NCI-H82 (cell line): ENCODE measurements around the gene ANKRD9.
"Not testable (repeated sequence)": the region's sequence is repeated elsewhere in the genome, so short reads cannot be mapped to it uniquely, and the experiment has no call there.

Experiments
- DNase-seq: peaks from one replicate; lab custom pipeline; 2025; lab: John Stamatoyannopoulos, UW

Gene ANKRD9

GRCh38 chr14:102538602-102539543 lies 29.3 kb upstream of the ANKRD9 start:
- no peak for DNase-seq

GRCh38 chr14:102537981-102538601 lies 28.5 kb upstream of the ANKRD9 start:
- DNase-seq = no peak

DNA sequence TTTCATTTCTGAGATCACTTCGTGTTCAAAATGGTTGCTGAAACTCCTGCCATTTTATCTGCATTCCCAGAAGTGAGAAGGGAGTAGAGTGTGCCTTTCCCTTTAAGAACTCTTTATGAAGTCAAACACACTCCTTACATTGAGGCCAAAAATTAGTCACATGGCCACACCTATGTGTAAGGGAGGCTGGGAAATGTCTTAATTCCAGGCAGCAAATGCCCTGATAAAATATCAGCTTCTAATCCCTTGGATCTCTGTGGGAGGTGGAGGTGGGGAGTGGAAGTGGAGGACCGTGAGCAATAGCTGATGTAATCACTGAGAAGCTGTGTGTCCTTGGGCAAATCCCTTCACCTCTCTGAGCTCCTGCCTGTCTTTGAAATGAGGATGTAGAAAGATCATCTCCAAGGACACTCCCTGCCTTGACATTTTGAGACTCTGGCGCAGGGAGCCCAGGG lies 22.7 kb upstream of the ANKRD9 start:
- peak; percentile 15 for DNase-seq

GRCh38 chr14:102530828-102531478 lies 21.4 kb upstream of the ANKRD9 start:
- DNase-seq = no peak

- no peak for DNase-seq
Observed at GRCh38 chr14:102528431-102529170, 19.0 kb upstream of the ANKRD9 start.

- no peak for DNase-seq
Observed at GRCh38 chr14:102525929-102526497, 16.4 kb upstream of the ANKRD9 start.

DNA sequence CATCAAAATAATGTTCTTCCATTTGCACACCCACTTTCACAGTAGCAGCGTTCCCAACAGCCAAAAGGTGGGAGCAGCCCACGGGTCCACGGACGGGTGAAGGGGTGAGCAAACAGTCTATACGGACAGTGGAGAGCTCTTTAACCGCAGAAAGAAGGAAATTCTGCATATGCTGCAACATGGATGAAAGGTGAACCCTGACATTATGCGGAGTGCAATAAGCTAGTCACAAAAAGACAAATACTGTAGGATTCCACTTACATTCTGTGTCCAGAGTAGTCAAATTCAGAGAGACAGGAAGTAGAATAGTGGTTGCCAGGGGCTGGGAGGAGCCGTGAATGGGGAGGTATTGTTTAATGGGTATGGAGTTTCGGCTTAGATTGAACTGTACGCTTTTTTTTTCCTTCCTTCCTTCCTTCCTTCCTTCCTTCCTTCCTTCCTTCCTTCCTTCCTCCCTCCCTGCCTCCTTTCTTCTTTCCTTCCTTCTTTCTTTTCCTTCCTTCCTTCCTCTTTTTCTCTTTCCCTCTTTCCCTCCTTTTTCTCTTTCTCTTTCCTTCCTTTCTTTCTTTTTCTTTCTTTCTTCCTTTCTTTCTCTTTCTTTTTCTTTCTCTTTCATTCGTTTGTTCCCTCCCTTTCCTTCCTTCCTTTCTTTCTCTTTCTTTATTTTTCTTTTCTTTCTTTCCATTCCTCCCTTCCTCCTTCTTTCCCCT lies 15.8 kb upstream of the ANKRD9 start:
- DNase-seq = peak; percentile 40

DNA sequence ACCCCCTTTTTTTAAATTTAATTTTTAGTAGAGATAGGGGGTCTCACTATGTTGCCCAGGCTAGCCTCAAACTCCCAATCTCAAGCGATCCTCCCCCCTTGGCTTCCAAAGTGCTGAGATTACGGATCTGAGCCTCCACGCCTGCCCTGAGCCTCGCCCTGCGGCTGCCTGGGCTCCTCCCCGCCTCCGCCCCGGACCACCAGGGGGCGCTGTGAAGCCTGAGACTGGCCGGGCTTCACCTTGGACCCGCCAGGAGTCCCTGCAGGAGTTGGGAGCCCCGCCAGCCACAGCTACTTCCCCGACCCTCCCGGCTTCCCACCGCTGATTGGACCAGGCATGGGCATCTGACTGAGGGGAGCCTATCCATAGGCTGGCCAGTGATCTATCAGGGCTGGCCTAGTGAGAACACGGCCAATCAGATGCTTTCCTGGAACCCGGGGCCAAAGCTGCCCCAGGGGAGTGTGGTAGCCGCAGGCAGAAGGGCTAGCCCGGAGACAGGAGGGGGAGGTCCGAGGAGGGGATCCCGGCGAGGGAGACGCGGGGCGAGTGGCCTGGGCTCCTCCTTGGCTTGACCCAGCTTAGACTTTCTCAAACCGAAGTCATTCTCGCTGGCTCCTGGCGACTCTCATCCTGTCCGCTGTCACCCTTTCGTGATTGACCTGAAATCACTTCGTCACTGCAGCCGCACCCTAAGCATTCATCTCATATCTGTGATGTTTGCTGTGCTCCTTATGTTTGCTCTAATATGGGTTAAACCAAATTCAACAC lies 15.1 kb upstream of the ANKRD9 start:
- DNase-seq = peak; percentile 99

DNA sequence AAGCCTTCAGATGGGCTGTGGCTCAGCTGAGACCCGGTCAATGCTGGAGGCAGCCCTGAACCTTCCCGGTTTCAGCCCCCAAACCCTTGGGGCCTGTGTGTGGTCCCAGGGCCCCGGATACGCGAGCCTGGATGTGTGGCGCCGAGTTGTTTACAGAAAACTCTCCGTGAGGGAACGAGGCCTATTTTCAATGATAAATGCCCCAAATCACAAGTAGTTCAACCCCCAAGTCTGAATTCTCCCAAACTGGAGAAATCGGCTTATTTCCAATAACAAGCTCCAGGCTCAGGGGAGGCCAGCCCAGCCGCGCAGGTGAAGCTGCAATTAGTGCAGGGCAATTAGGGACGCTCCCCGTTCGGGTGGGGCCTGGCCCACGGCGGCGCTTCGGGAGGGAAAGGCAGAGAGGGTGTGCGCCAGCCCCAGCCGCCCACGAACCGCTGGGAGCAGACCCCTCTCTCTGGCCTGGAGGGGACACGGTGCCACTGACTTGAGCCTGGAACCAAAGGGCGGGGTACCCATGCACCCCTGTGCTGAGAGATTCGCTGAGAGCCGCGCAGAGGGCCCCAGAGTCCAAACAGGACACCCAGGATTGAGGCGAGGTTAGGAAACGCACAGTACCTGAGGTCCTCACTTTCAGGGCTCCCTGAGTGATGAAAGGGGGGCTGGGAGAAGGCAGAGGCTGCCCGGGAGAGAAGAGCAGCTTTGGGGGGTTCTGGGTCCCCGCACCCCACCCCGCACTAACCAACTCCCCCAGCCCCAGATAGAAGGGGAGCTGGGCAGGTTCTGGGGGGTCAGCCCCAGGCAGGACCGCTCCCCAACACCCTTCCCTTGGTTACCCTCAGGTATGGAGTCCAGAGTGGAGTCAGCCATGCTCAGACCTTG lies 14.2 kb upstream of the ANKRD9 start:
- DNase-seq = peak; percentile 52

DNA sequence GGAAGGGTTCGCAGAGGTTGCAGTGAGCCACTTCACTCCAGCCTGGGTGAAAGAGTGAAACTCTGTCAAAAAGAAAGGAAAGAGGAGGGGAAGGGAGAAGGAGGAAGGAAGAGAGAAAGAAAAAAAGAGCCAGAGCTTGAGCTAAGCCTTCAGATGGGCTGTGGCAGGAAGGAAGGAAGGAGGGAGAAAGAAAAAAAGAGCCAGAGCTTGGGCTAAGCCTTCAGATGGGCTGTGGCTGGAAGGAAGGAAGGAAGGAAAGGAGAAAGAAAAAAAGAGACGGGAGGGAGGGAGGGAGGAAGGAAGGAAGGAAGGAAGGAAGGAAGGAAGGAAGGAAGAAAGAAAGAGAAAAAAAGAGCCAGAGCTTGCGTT lies 13.6 kb upstream of the ANKRD9 start:
- DNase-seq = no peak

GRCh38 chr14:102519709-102520108 lies 10.1 kb upstream of the ANKRD9 start:
- DNase-seq = not testable (repeated sequence)

DNA sequence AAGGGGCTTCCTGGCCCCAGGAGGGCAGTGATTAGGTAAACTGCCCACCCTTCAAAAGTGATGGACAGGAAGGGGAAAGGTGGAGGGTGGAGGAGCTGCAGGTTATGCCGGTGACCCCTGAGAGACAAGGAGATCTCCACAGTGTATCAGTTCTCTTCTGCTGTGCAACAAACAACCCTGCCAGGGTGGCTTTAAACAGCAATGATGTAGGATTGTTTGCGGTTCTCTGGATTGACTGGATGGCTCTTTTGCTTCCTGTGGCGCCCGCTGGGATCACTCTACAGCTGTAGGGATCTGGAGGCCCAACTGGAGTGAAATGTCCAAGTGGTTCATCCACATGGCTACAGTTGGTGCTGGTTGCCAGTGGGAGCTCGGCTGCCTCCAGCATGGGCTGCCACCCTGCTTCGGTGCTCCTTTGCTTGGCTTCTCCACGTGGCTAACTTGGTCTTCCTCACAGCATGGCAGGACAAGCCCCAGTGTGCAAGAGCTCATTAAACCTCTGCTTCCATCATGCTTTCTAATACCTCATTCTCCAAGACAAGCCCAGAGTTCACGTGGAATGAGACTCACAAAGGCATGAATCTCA lies 8.6 kb upstream of the ANKRD9 start:
- DNase-seq = no peak

GRCh38 chr14:102517392-102518062 lies 8.0 kb upstream of the ANKRD9 start:
- no peak for DNase-seq

DNA sequence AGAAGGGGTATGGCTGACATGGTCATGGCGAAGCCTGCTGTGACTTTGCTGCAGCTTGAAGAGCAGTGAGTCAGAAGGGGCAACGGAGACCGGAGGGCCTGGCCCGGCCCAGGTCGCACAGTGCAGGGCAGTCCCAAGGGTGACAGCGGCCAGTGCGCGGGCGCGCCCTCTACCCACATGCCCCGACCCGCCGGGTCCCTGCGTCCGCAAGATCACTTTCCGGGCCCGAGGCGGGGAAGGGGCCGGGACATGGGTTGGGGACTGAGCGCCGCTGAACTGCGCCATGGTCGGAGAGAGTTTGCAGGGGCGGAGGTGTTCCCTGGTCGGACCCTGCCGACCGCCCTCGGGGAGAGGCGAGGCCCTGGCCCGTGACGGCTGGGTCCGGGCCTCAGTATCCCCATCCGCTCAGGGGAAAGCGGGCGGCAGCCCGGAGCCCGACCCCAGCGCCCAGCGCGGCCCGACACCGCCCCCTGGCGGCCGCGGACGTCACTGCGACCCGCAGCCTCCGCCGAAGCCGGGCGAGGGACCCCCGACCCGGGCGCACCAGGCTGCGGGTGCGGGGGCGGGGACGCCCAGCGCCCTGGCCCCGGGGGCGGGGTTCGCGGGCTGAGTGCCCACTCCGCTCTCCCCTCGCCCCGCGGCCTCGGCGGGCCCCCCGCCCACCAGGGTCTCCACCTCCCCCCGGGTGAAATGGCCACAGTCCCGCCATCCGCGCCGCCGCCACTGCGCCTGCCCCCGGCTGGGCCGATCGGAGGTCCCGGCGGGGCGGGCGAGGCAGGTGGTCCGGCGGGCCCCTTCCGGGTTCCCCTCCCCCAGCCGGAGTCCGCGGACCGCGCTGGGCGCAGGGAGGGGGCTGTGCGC lies 7.2 kb upstream of the ANKRD9 start:
- peak; percentile 47 for DNase-seq

DNA sequence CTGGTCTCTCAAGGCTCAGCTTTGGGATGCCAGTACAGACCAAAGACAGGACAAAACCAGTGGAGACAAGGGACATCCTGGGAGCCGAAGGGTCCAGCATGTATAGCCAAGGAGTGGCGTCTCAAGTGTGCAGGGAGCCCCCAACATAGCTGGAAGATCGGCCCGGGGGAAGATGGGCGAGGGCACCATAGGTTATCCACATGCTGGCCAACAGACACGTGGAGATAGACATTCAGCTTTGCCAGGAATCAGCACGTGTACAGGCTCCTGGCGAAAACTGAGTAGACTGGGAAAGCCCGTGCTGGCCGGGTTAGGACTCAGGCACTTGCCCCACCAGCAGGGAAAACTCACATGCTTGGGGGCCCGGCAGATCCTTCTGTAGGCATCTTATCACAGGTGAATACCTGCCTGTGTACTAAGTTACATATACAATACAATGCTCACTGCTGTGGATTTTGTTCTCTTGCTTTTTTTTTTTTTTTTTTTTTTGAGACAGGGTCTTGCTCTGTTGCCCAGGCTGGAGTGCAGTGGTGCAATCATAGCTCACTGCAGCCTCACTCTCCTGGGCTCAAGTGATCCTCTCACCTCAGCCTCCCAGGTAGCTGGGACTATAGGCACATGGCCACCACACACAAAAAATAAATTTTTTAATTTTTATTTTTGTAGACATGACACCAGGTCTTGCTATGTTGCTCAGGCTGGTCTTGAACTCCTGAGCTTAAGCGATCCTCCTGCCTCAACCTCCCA lies 5.6 kb upstream of the ANKRD9 start:
- DNase-seq = no peak

DNA sequence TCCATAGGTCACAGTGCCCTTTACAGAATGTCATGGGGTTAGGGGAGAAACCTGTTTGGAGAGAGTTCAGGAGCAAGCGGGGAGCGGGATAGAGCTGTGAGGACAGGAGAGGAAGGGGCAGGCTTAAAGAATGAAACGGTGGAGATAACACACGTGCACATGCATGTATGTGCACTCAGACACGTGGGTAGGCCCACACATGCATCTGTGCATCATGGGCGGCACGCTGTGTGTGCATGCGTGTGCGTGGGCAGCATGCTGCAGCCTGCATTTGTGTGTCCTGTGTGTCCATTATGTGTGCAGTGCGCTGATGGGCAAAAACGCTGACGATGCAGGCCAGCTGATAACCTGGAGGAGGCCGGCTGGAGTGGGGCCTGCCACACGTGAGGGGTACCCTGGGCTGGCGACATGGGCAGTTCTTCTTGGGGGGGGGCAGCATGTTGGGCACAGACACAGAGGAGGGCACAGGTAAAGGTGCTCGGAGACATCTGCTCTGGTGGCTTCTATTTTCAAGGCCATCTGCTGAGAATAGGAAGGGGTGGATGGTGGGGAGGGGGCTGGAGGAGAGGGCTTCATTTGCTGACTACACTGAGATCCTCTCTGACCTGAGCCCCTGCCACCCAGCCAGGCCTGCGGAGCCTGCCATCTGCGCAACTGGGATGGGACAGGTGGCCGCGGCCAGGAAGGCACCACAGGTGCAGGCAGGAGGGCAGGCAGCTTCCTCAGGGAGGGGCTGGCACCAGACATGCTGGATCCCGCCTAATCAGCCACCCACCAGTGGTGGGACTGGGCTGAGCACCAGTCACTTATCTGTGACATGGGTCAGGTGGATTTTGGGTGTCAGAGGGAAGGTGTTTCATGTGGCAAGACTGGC lies 4.6 kb upstream of the ANKRD9 start:
- DNase-seq = no peak
